HG02840 (cell line): ENCODE results near the gene TDP1.
"Not testable (repeated sequence)": the region's sequence is repeated elsewhere in the genome, so short reads cannot be mapped to it uniquely, and the experiment has no call there.

Source experiments
- ATAC-seq: cut with Tn5 transposase; IDR thresholded peaks from one replicate; pipeline ENCODE4 v1.9.1; 2021; ENCODE audit warnings: mild to moderate bottlenecking, moderate library complexity, moderate number of reproducible peaks; ENCODE audit not compliant: unreplicated experiment, low FRiP score

Gene TDP1

DNA sequence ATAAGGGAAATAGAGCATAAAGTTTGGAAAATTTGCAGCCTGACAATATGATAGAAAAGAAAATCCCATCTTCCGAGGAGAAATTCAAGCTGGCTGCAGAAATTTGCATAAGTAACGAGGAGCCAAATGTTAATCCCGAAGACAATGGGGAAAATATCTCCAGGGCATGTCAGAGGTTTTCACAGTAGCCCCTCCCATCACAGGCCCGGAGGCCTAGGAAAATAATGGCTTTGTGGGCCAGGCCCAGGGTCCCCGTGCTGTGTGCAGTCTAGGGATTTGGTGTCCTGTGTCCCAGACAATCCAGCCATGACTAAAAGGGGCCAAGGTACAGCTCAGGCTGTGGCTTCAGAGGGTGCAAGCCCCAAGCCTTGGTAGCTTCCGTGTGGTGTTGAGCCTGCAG is 133.8 kb downstream of the TDP1 start:
- ATAC-seq = not testable (repeated sequence)

DNA sequence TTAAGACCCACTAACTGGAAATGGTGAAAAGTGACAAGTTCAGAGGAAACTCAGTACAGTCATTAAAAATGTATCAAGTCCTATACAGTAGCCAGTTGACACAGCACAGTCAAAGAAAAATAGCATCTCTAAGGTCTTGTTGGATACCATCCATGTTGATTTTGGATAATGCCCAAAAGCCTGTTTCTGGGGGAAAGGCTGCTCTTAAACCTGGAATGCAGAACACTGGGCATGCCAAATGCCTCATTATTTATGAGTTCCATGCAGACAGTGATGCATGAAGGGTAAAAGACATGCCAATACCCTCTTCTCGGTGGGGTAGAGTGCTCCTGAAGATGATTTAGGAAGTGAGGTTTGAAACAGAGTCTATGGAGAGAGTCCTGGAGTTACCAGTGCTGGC is 135.7 kb downstream of the TDP1 start:
- no peak for ATAC-seq

DNA sequence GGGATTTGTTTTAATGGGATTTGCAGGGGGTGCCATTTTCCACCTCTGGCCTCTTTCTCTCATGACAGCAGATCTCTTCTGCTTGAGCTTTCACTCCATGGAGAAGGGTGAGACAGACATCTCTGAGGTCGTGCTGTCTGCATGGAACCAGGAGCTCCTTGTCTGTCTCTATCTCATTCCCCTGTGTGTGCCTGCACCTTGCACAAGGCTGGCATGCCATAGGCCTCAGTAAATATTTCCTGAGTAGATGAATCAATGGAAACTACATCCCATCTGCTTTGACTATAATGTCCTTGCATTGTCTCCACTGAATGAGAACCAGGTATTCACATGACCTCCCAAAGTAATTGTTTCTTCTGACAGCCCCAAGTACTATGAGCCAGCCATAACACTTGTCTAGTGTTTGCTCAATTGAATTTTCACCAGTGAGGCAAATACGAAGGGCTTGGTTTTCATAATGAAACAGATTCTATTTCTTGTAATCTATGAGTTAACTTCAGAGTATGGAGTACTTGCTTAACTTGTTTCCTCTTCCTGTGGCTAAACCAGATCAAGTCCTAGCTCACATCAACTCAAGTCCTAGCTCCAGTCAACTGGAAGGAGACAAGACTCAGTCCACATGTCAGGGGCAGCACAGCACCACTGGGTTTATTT is 138.3 kb downstream of the TDP1 start:
- no peak for ATAC-seq
